ENCODE data around the gene CD200R1L. TPM values are rescaled to one million over a fixed set of nuclear protein-coding genes. Genes with fewer than 3 reads are reported as not detected.

The CD200R1L gene
- total and polyA plus RNA-seq, 2 experiments from 2014 or later = not detected

GRCh38 chr3:112817797-112818196 is 28.9 kb downstream of the CD200R1L start:
- TF ChIP-seq ETS1 (IDR thresholded peaks at IDR 0.05) (no peak), EZH2 (IDR thresholded peaks at IDR 0.05; ENCODE audit: low read depth, unreplicated experiment) (no peak), CTCF (conservative IDR thresholded peaks at IDR 0.05; ENCODE audit: low read depth in 2 of 2) (no peak), CREB1 (CRISPR knock-in tag; IDR thresholded peaks at IDR 0.05; ENCODE audit: low read depth) (no peak), EZH2phosphoT487 (IDR thresholded peaks at IDR 0.05; ENCODE audit: unreplicated experiment) (no peak), STAT1 (IDR thresholded peaks at IDR 0.05; ENCODE audit: unreplicated experiment) (no peak), REST (IDR thresholded peaks at IDR 0.05; ENCODE audit: unreplicated experiment) (no peak), NANOG (IDR thresholded peaks at IDR 0.05; ENCODE audit: borderline replicate concordance) (no peak), ZNF331 (CRISPR knock-in tag; IDR thresholded peaks at IDR 0.05; ENCODE audit: low read depth) (no peak), JUNB (IDR thresholded peaks at IDR 0.05; ENCODE audit: unreplicated experiment) (no peak), ZNF462 (CRISPR knock-in tag; IDR thresholded peaks at IDR 0.05) (no peak), POLR2AphosphoS5 (IDR thresholded peaks at IDR 0.05; ENCODE audit: low read depth) (no peak), ZNF114 (CRISPR knock-in tag; IDR thresholded peaks at IDR 0.05) (no peak)
- Mint-ChIP-seq H3K9me3 (peaks cover 4% of the 10 kb centered on the region; the same call in 1 of the 3 replicates), H3K27ac (peak overlapping the region; percentile 33; the same call in 1 of the 2 replicates), H3K36me3 (ENCODE audit: low read depth) (no peaks in the 10 kb centered on the region), H3K4me1 (peaks cover 9% of the 10 kb centered on the region), H3K27me3 (ENCODE audit: insufficient read depth, low read depth, poor library complexity) (no peaks in the 10 kb centered on the region), H3K4me3 (no peak overlapping the region)
- no peaks in the 10 kb centered on the region for H3K79me2 ChIP-seq (replicated peaks; ENCODE audit: insufficient read depth)
- no peaks in the 10 kb centered on the region for H3K27me3 ChIP-seq (ENCODE audit: insufficient read depth)
- H2AFZ ChIP-seq = no peak overlapping the region
- DNase-seq (ENCODE audit: low spot score) (no peak), ATAC-seq (no peak)
- no peaks in the 10 kb centered on the region for H3K9me2 ChIP-seq (ENCODE audit: insufficient read depth)
- no peak overlapping the region for H3K27ac ChIP-seq (ENCODE audit: low read depth)
- peaks cover 8% of the 10 kb centered on the region for H3K4me1 ChIP-seq (ENCODE audit: insufficient read depth)
- no peaks in the 10 kb centered on the region for H4K20me1 ChIP-seq (replicated peaks; ENCODE audit: insufficient read depth)
- H3F3A ChIP-seq (replicated peaks; ENCODE audit: low read depth) = no peaks in the 10 kb centered on the region
- H3K4me3 ChIP-seq = no peak overlapping the region
- no peaks in the 10 kb centered on the region for H3K36me3 ChIP-seq (ENCODE audit: insufficient read depth)
- H3K4me2 ChIP-seq = no peak overlapping the region
